GM18951 (cell line): ENCODE data around the gene CD48.
A peak's percentile ranks its signal among the peaks of the same experiment; 100 is the strongest.

ENCODE experiments used
- POLR2A ChIP-seq: IDR thresholded peaks from 4 replicates; pipeline ENCODE4 v1.6.1; 2011; ENCODE audit warnings: mild to moderate bottlenecking; ENCODE audit not compliant: insufficient read length, insufficient read depth; ENCODE audit errors: extremely low read depth
- in situ Hi-C: fragments of 300-500 bp; cut with MboI; formaldehyde crosslinking; loops from one replicate; pipeline ENCODE4 v1.12.0; 2022; ENCODE audit warnings: low sequenced_read_pairs, mixed read lengths, inconsistent platforms; ENCODE audit not compliant: unreplicated experiment

CD48 gene, protein sequence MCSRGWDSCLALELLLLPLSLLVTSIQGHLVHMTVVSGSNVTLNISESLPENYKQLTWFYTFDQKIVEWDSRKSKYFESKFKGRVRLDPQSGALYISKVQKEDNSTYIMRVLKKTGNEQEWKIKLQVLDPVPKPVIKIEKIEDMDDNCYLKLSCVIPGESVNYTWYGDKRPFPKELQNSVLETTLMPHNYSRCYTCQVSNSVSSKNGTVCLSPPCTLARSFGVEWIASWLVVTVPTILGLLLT

DNA sequence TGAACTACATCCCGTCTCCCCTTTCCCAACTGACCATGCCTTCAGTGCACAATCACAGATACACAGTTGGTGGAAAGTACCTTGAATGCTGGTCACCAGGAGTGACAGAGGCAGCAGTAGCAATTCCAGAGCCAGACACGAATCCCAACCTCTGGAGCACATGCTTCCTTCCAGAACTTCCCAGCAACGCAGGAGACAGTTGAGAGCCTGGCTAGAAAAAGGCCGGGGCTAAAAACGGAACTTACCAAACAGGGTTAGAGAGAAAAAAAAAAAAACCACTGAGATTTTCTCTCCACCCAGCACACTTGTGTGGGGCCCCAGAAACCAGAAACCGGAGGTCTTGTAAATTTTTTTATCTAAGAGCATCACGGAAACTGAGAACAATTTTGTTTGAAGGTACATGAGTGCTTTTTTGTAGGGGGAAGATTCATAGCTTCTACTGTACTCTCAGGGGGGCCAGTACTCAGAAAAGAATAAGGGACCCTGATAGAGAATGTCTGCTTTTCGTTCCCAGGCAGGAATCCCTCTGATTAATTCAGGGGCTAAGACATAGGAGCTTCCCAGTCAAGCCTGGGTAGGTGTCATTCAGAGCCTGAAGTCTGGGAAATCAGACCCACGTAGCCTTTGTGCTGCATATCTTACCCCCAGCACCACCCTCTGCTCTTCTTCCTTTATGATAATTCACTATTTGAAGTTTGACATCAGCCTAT is at the start of gene CD48:
Gene CD48, minus strand, starts transcription at position 221 of the 710 bp plus-strand sequence. Its CDS starts 59 bp downstream, at position 162.
- peak; percentile 76 for TF ChIP-seq POLR2A
- in situ Hi-C loops: no loop called here

DNA sequence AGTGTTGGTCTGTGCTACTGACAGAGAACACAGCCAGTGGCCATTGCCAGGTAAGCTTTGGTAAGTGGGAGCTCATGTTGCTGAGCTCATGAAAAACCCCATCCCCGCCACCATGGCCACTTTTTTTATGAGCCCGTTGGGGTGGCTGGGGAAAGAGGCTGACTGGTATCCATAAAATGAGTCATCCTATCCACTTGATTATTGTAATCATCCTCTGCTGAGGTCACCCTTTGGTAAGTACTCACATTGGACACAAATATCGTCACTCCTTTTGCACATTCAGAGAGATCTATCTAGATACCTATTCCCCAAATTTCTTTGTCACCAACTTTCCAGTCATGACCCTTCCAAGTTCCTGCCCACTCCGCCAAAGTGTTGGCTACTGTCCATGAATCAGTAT is 49.4 kb upstream of the CD48 start:
- in situ Hi-C loops: no loop called here
- no peak for TF ChIP-seq POLR2A

DNA sequence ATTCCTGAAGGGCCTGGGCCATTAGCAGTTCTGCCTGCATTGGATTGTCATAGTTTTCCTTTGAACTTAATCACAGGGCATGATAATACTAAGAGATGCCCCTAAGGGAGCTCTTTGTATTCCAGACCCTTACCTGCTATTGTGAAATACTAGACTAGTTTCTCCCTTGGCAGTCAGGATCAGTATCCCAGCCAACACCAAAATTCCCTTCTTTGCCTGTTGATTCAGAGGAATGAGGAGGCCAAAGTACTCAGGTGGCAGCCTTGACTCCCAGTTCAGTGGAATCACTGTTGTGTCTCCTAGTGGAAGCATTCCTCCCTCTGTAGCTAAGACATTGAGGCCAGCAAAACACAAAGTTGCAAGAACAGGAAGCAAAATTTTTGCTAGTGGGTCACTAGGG is 48.1 kb upstream of the CD48 start:
- TF ChIP-seq POLR2A: no peak
- in situ Hi-C loops: no loop called here

DNA sequence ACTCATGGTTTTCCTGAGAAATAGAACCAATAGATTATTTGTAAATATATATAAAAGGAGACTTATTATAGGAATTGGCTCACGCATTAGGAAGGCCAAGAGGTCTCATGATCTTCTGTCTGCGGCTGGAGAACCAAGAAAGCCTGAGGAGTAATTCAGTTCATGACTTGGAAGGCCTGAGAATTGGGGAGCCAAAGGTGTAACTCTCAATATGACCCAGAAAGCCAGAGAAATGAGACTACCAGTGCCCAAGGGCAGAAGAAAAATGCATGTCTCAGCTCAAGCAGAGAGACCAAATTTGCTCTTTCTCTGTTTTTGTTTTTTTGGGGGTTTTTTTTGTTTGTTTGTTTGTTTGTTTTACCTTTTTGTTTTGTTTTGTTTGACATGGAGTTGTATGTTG is 46.9 kb upstream of the CD48 start:
- in situ Hi-C loops: no loop called here
- no peak for TF ChIP-seq POLR2A

DNA sequence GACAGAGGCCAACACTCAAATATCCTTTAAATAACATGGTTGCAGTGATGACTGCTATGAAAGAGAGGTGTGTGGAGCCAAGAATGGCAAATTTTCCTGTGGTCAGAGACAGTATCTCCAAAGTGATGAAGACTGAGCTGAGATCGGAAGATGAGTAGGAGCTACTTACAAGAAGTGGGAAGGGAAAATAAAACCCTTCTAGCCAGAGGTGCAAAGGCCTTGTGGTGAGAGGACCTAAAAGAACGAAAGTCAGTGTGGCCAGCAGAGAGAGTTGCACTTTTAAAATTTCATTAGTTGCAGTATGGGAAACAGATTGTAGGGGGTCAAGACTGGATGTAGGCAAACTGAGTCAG is 45.2 kb upstream of the CD48 start:
- in situ Hi-C loops: no loop called here
- TF ChIP-seq POLR2A: no peak

DNA sequence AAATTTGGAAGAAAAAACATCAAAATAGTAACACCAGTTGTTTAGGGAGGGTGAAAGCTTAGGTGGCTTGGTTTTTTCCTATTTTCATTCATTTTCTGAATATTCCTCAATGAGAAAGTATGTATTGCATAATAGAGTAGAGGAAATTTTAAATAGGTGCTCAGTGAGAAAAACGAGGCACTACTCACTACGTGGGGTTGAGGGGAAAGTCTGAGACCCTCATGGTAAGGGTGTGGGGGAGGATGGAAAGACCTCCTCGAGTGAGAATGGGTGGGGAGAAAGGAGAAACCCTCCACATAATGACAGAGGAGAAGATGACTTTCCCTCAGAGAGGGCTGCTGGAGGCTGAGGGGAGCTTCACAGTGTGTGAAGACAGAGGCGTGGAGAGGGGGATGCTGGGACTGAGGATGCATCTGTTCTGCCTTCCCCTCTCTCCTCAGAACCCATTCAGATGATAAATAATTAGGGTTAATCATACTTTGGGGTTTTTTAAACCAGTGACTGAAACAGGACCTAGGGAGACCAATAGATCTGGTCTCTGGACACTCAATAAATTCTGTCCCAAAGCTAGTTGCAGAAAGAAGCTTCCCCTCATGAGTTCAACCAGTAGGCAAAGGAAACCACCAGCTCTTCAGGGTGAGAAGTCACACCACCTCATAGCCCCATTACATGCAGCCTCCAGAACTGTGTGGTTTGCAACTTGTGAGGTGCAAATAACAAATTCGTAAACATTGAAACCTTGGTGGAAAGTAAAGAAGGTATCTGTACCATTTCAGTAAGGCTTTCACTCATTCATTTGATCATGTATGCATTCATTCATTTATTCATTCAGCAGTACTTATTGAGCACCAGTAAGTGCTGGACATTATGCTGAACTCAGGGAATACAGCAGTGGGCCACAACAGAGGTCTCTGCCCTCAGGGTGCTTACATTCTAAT is 44.6 kb upstream of the CD48 start:
- in situ Hi-C loops: no loop called here
- TF ChIP-seq POLR2A: peak; percentile 26

DNA sequence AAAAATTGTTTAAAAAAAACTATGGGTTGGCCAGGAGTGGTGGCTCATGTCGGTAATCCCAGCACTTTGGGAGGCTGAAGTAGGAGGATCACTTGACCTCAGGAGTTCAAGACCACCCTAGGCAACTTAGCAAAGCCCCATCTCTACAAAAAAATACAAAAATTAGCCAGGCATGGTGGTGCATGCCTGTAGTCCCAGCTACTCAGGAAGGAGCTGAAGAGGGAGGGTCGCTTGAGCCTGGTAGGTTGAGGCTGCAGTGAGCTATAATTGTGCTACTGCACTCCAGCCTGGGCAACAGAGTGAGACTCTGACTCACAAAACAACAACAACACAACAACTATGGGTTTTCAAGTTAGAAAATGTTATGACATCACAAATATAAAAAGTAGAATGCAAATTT is 43.8 kb upstream of the CD48 start:
- no peak for TF ChIP-seq POLR2A
- in situ Hi-C loops: no loop called here

DNA sequence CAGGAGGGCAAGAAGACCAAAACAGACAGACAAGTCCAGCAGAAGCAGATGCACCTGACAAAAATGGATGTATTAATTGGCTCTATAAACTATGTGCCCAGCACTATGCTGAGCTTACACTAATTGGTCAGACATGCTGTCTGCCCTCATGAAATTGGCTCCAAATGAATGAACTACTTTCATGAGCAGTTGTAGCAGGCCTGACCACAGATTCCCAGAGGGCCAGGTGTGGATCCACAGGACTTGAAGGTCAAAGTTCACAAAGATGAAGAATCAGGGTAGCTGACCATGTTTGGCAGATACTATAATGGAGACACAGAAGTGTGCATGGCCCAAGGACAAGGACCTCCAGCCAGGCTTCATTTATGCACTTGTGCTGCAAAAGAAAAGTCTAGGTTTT is 42.0 kb upstream of the CD48 start:
- in situ Hi-C loops: no loop called here
- TF ChIP-seq POLR2A: no peak

DNA sequence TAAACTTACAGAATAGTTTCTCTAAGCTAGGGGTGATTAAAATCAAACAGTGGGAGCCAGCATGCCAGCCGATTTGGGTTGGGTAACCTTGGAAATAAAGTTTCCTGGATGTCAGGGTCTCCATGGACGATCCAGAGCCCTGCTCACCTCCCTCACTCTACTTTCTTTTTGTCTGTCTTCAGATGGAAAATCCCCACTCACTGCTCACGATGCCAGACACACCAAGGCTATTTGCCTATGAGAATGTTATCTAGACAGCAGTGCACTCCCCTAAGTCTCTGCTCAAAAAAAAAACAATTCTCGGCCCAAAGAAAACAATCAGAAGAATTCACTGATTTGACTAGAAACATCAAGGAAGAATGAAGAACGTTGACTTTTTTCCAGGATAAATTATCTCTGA is 41.3 kb upstream of the CD48 start:
- in situ Hi-C loops: no loop called here
- peak; percentile 13 for TF ChIP-seq POLR2A

DNA sequence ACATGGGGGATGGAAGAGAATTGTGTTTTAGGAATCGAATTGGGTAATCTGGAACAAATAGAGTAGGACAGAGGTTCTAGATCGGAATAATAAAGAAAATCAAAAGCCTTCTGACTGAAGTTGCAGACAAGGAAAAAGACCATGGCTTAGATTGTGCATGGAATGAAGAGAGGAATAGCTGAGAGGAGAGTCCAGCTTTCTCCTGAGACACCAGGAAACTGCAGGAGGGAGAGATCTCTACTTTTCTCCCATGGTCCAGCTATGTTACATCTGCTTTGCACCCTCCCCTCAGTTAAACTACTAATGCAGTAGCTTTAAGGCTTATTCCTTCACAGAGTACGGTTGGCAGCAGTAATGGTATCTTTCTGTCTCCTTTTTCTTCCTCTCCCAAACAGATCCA is 40.8 kb upstream of the CD48 start:
- in situ Hi-C loops: no loop called here
- TF ChIP-seq POLR2A: no peak

DNA sequence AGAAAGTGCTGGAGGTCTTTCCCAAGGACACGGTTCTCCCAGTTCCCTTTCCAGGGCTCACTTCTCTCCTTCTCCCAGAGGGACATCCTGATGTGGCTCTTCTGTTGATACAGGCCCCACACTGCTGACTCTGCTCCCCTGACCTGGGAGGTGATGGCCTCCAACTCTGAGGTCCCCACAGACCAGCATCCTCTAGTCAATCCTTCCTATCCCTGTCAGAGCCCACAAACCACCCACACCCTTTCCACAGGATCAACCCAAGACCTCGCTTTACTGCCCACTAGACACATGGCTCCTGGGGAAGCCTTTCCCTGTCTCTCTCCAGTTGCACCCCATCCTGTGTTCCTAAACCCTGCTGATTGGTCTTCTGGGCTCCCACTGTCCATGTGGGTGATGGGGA is 39.0 kb upstream of the CD48 start:
- in situ Hi-C loops: no loop called here
- no peak for TF ChIP-seq POLR2A

DNA sequence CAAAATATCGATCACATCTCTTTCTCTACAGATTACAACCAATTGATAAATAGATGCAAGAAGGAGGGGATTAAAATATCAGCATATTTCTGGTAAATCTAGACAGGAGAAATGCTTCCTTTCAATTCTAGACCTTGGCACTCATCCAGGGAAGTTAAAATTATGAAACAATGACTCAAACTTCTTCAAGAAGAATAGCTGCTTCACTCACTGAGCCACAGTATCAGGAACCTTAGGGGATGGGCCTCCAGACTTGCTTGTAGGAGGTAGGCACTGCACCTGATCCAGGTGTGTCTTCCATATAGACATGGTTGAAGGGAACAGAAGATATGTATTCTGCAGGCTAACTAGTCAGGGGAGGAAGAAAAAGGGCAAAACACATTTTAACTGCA is 37.3 kb upstream of the CD48 start:
- in situ Hi-C loops: no loop called here
- no peak for TF ChIP-seq POLR2A

DNA sequence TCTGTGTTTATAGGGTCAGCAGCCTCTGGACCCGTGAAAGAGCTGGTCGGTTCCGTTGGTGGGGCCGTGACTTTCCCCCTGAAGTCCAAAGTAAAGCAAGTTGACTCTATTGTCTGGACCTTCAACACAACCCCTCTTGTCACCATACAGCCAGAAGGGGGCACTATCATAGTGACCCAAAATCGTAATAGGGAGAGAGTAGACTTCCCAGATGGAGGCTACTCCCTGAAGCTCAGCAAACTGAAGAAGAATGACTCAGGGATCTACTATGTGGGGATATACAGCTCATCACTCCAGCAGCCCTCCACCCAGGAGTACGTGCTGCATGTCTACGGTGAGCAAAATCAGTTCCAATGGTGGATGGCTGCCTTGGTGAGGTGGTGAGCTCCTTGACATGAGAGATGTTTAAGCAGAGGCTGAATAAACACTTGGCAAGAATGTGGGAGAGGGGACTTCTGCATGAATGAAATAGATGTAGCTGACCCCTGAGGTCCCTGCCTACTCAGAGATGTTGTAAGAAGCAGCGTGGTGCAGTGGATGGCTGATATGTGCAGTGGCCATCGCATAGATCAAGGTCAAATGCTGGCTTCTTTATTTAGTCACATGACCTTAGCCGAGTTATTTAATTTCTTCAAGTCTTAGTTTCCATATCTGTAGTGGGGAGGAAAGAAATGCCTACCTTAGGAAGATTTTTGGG is 36.7 kb upstream of the CD48 start:
- in situ Hi-C loops: no loop called here
- peak; percentile 3 for TF ChIP-seq POLR2A
